Calu3 (cell line): ENCODE data around the gene AKAP12. TPM values are rescaled to one million over a fixed set of nuclear protein-coding genes. Genes with fewer than 3 reads are reported as not detected.

Experiments used
- BruUV-seq: library from RNA; stranded (reverse); fragments of 400-500 nt; replicated peaks from 2 replicates; lab custom pipeline; 2021; lab: Mats Ljungman, UMichigan
- CTCF ChIA-PET: fragments of 300-600 bp; sonication (Branson Sonifier 250); formaldehyde crosslinking; loops from one replicate; lab custom pipeline; 2022; ENCODE audit warnings: antibody characterized with exemption; lab: Charles Lee
- DNase-seq: peaks from one replicate; pipeline ENCODE4 v3.0.0; 2022
- H3K27ac Mint-ChIP-seq: one replicate; pipeline ENCODE4 v1.8.0; 2022; ENCODE audit warnings: mixed read lengths; ENCODE audit not compliant: unreplicated experiment
- H3K27me3 Mint-ChIP-seq: one replicate; pipeline ENCODE4 v1.8.0; 2022; ENCODE audit warnings: mixed read lengths; ENCODE audit not compliant: unreplicated experiment
- H3K36me3 Mint-ChIP-seq: one replicate; pipeline ENCODE4 v1.8.0; 2022; ENCODE audit warnings: mild to moderate bottlenecking, moderate library complexity, mixed read lengths; ENCODE audit not compliant: insufficient read depth, unreplicated experiment
- H3K4me1 Mint-ChIP-seq: one replicate; pipeline ENCODE4 v1.8.0; 2022; ENCODE audit warnings: mild to moderate bottlenecking, low read depth, mixed read lengths; ENCODE audit not compliant: unreplicated experiment
- H3K4me3 Mint-ChIP-seq: one replicate; pipeline ENCODE4 v1.8.0; 2022; ENCODE audit warnings: mild to moderate bottlenecking, low read depth, moderate library complexity, mixed read lengths; ENCODE audit not compliant: unreplicated experiment
- H3K9me3 Mint-ChIP-seq: one replicate; pipeline ENCODE4 v1.8.0; 2022; ENCODE audit warnings: low read depth, mixed read lengths; ENCODE audit not compliant: unreplicated experiment
- CTCF ChIP-seq: fragments of 200-600 bp; IDR thresholded peaks from one replicate; pipeline ENCODE4 v1.8.0; 2022; ENCODE audit warnings: antibody characterized with exemption; ENCODE audit not compliant: unreplicated experiment
- intact Hi-C: fragments of 100-400 bp; cut with micrococcal nuclease; formaldehyde crosslinking; loops from one replicate; pipeline ENCODE4 v1.10.0; 2022; ENCODE audit not compliant: unreplicated experiment
- total RNA-seq: library from RNA; stranded (reverse); gene quantifications from 2 replicates; pipeline ENCODE4 v1.2.3, GENCODE V29; 2022

The AKAP12 gene
- total RNA-seq, 1 experiment from 2014 or later: 31.8 TPM

- intact Hi-C loops: no loop called here
- Mint-ChIP-seq H3K4me1 (no peaks in the 10 kb centered on the region), H3K36me3 (peaks cover 27% of the 10 kb centered on the region), H3K9me3 (no peaks in the 10 kb centered on the region), H3K27ac (no peak overlapping the region), H3K4me3 (no peak overlapping the region), H3K27me3 (no peaks in the 10 kb centered on the region)
- no TSS peak for BruUV-seq
- CTCF ChIA-PET: no interaction called here
- no peak for TF ChIP-seq CTCF
- DNase-seq: no peak
Measured at GRCh38 chr6:151372164-151372563, 132.4 kb downstream of the AKAP12 start.

- no peak overlapping the region for H3K27ac Mint-ChIP-seq
- no peak for TF ChIP-seq CTCF
- peaks cover 32% of the 10 kb centered on the region for H3K36me3 Mint-ChIP-seq
- H3K4me1 Mint-ChIP-seq: no peaks in the 10 kb centered on the region
- CTCF ChIA-PET: no interaction called here
- peak overlapping the region; percentile 56 for H3K4me3 Mint-ChIP-seq
- H3K27me3 Mint-ChIP-seq: no peaks in the 10 kb centered on the region
- peak; percentile 19 for DNase-seq
- BruUV-seq: no TSS peak
- intact Hi-C loops: no loop called here
- no peaks in the 10 kb centered on the region for H3K9me3 Mint-ChIP-seq
Measured at GRCh38 chr6:151374036-151374683, 134.4 kb downstream of the AKAP12 start.

GRCh38 chr6:151375833-151376232, 136.1 kb downstream of the AKAP12 start:
- intact Hi-C loops: no loop called here
- CTCF ChIA-PET: no interaction called here
- DNase-seq: no peak
- TF ChIP-seq CTCF: no peak
- H3K27ac Mint-ChIP-seq: no peak overlapping the region
- no peak overlapping the region for H3K4me3 Mint-ChIP-seq
- H3K4me1 Mint-ChIP-seq: peaks cover 9% of the 10 kb centered on the region
- H3K36me3 Mint-ChIP-seq: peaks cover 34% of the 10 kb centered on the region
- no peaks in the 10 kb centered on the region for H3K9me3 Mint-ChIP-seq
- H3K27me3 Mint-ChIP-seq: no peaks in the 10 kb centered on the region
- BruUV-seq: no TSS peak

- Mint-ChIP-seq H3K27ac (no peak overlapping the region), H3K9me3 (no peaks in the 10 kb centered on the region), H3K4me3 (no peak overlapping the region), H3K4me1 (peaks cover 15% of the 10 kb centered on the region), H3K27me3 (no peaks in the 10 kb centered on the region), H3K36me3 (peaks cover 34% of the 10 kb centered on the region)
- CTCF ChIA-PET: no interaction called here
- TF ChIP-seq CTCF: no peak
- no TSS peak for BruUV-seq
- intact Hi-C loops: no loop called here
- DNase-seq: no peak
Measured at GRCh38 chr6:151376440-151376839, 136.7 kb downstream of the AKAP12 start.
